GM23338 (cell line): ENCODE data around the gene UNC13D. TPM values are rescaled to one million over a fixed set of nuclear protein-coding genes. Genes with fewer than 3 reads are reported as not detected.

Experiments used
- ATAC-seq: fragments of 200-7000 bp; cut with Tn5 transposase; 3 replicates; pipeline ENCODE4 v1.9.1; 2020
- DNase-seq: peaks from one replicate; pipeline ENCODE4 v3.0.0-alpha.2; 2015; ENCODE audit warnings: low spot score
- H2AFZ ChIP-seq: fragments of 200-600 bp; sonication (generic); 2 replicates; pipeline ENCODE4 v1.8.0; 2016; ENCODE audit warnings: antibody characterized with exemption, mild to moderate bottlenecking, moderate library complexity
- H3F3A ChIP-seq: fragments of 200-600 bp; sonication (generic); replicated peaks from 2 replicates; pipeline ENCODE4 v1.8.0; 2017; ENCODE audit warnings: antibody characterized with exemption, mixed run types, low read depth
- H3K27ac ChIP-seq: fragments of 200-600 bp; sonication (generic); 2 replicates; pipeline ENCODE4 v1.6.1; 2016; ENCODE audit warnings: low read depth
- H3K27me3 ChIP-seq: fragments of 200-600 bp; sonication (generic); 2 replicates; pipeline ENCODE4 v1.8.0; 2016; ENCODE audit warnings: mild to moderate bottlenecking, mixed run types, moderate library complexity; ENCODE audit not compliant: insufficient read depth
- H3K36me3 ChIP-seq: fragments of 200-600 bp; sonication (generic); 2 replicates; pipeline ENCODE4 v1.8.0; 2016; ENCODE audit warnings: mild to moderate bottlenecking; ENCODE audit not compliant: insufficient read depth
- H3K4me1 ChIP-seq: fragments of 200-600 bp; sonication (generic); 2 replicates; pipeline ENCODE4 v1.8.0; 2016; ENCODE audit warnings: mild to moderate bottlenecking, moderate library complexity; ENCODE audit not compliant: insufficient read depth
- H3K4me2 ChIP-seq: fragments of 200-600 bp; sonication (generic); 2 replicates; pipeline ENCODE4 v1.7.1; 2017; ENCODE audit warnings: mixed run types
- H3K4me3 ChIP-seq: fragments of 200-600 bp; sonication (generic); 2 replicates; pipeline ENCODE4 v1.6.1; 2016; ENCODE audit warnings: mixed run types
- H3K79me2 ChIP-seq: fragments of 200-600 bp; sonication (generic); replicated peaks from 2 replicates; pipeline ENCODE4 v1.8.0; 2017; ENCODE audit warnings: mild to moderate bottlenecking; ENCODE audit not compliant: insufficient read depth
- H3K9me2 ChIP-seq: fragments of 200-600 bp; sonication (generic); 2 replicates; pipeline ENCODE4 v1.8.0; 2017; ENCODE audit not compliant: insufficient read depth
- H4K20me1 ChIP-seq: fragments of 200-600 bp; sonication (generic); replicated peaks from 2 replicates; pipeline ENCODE4 v1.8.0; 2017; ENCODE audit warnings: mild to moderate bottlenecking; ENCODE audit not compliant: insufficient read depth
- H3K27ac Mint-ChIP-seq: 2 replicates; pipeline ENCODE4 v1.8.0; 2020; ENCODE audit warnings: inconsistent platforms, mild to moderate bottlenecking, moderate library complexity, mixed read lengths
- H3K27me3 Mint-ChIP-seq: 3 replicates; pipeline ENCODE4 v1.8.0; 2022; ENCODE audit warnings: low read depth, mild to moderate bottlenecking, moderate library complexity, mixed read lengths, inconsistent platforms; ENCODE audit not compliant: insufficient read depth, poor library complexity
- H3K36me3 Mint-ChIP-seq: 3 replicates; pipeline ENCODE4 v1.8.0; 2021; ENCODE audit warnings: low read depth, mild to moderate bottlenecking, inconsistent platforms, moderate library complexity, mixed read lengths
- H3K4me1 Mint-ChIP-seq: 3 replicates; pipeline ENCODE4 v1.8.0; 2020; ENCODE audit warnings: mild to moderate bottlenecking, inconsistent platforms, mixed read lengths
- H3K4me3 Mint-ChIP-seq: 3 replicates; pipeline ENCODE4 v1.8.0; 2021; ENCODE audit warnings: moderate library complexity, mild to moderate bottlenecking, inconsistent platforms, mixed read lengths
- H3K9me3 Mint-ChIP-seq: 3 replicates; pipeline ENCODE4 v1.8.0; 2020; ENCODE audit warnings: moderate library complexity, mild to moderate bottlenecking, inconsistent platforms, mixed read lengths
- CREB1 ChIP-seq: fragments of 250-450 bp; sonication (Bioruptor Pico); IDR thresholded peaks from 2 replicates; pipeline ENCODE4 v1.5.0; 2020; ENCODE audit warnings: low read depth, mild to moderate bottlenecking, moderate library complexity
- CTCF ChIP-seq, 2 experiments: fragments of 200-600 bp in 1 of 2; sonication (generic) in 1 of 2; conservative IDR thresholded peaks; 2 replicates each; pipeline versions ENCODE4 v1.5.1 to v1.6.1; 2016 to 2017; ENCODE audit warnings: antibody characterized with exemption in 2 of 2, low read depth in 2 of 2, mild to moderate bottlenecking in 2 of 2, moderate library complexity in 1 of 2
- ETS1 ChIP-seq: IDR thresholded peaks from 2 replicates; pipeline ENCODE4 v1.6.1; 2016; ENCODE audit warnings: antibody characterized with exemption
- EZH2phosphoT487 ChIP-seq: fragments of 200-600 bp; sonication (generic); IDR thresholded peaks from one replicate; pipeline ENCODE4 v1.8.1; 2018; ENCODE audit warnings: antibody characterized with exemption; ENCODE audit not compliant: unreplicated experiment
- JUNB ChIP-seq: IDR thresholded peaks from one replicate; pipeline ENCODE4 v1.6.1; 2016; ENCODE audit warnings: antibody characterized with exemption; ENCODE audit not compliant: unreplicated experiment
- NANOG ChIP-seq: IDR thresholded peaks from 2 replicates; pipeline ENCODE4 v1.6.1; 2016; ENCODE audit warnings: antibody characterized with exemption, borderline replicate concordance
- POLR2AphosphoS5 ChIP-seq: IDR thresholded peaks from 2 replicates; pipeline ENCODE4 v1.6.1; 2016; ENCODE audit warnings: antibody characterized with exemption, low read depth
- REST ChIP-seq: IDR thresholded peaks from one replicate; pipeline ENCODE4 v1.6.1; 2018; ENCODE audit warnings: antibody characterized with exemption; ENCODE audit not compliant: unreplicated experiment
- ZNF114 ChIP-seq: fragments of 250-450 bp; sonication (Bioruptor Pico); IDR thresholded peaks from 2 replicates; pipeline ENCODE4 v1.5.0; 2020; ENCODE audit warnings: mild to moderate bottlenecking, moderate library complexity
- ZNF331 ChIP-seq: fragments of 250-450 bp; sonication (Bioruptor Pico); IDR thresholded peaks from 2 replicates; pipeline ENCODE4 v1.5.0; 2020; ENCODE audit warnings: low read depth, mild to moderate bottlenecking, moderate library complexity
- ZNF462 ChIP-seq: fragments of 250-450 bp; sonication (Bioruptor Pico); IDR thresholded peaks from 2 replicates; pipeline ENCODE4 v1.5.0; 2020; ENCODE audit warnings: mild to moderate bottlenecking, moderate library complexity
- polyA plus RNA-seq: library from polyadenylated mRNA; unstranded; fragments of >200 nt; fragmentation: Nextera tagmentation; extraction: Ambion mirVana; gene quantifications from 2 replicates; pipeline ENCODE4 v1.2.1, GENCODE V29; 2016
- total RNA-seq: library from RNA; depleted of rRNA; stranded (reverse); fragments of >200 nt; shearing (Covaris generic); gene quantifications from 2 replicates; pipeline ENCODE4 v1.2.3, GENCODE V29; 2014

The UNC13D gene
- total and polyA plus RNA-seq, 2 experiments from 2014 or later: 5.9 to 10.8 TPM

- Histone ChIP-seq H3K27ac (no peak overlapping the region), H3K79me2 (peaks cover 28% of the 10 kb centered on the region), H4K20me1 (peaks cover 5% of the 10 kb centered on the region), H3K4me1 (no peaks in the 10 kb centered on the region), H3K36me3 (no peaks in the 10 kb centered on the region), H3K9me2 (no peaks in the 10 kb centered on the region), H3K27me3 (no peaks in the 10 kb centered on the region), H3K4me3 (no peak overlapping the region), H3K4me2 (no peak overlapping the region), H2AFZ (no peak overlapping the region), H3F3A (no peaks in the 10 kb centered on the region; the same call in 1 of the 2 replicates)
- Mint-ChIP-seq H3K4me1 (no peaks in the 10 kb centered on the region), H3K27me3 (peaks cover 15% of the 10 kb centered on the region), H3K36me3 (peaks cover 14% of the 10 kb centered on the region; the same call in 2 of the 3 replicates), H3K27ac (no peak overlapping the region), H3K4me3 (no peak overlapping the region), H3K9me3 (no peaks in the 10 kb centered on the region; the same call in 2 of the 3 replicates)
- no peak for DNase-seq
- TF ChIP-seq ZNF462: no peak
- TF ChIP-seq REST: no peak
- TF ChIP-seq NANOG: no peak
- no peak for TF ChIP-seq ETS1
- no peak for TF ChIP-seq CTCF (conservative IDR thresholded peaks at IDR 0.05; ENCODE audit: low read depth in 2 of 2)
- no peak for TF ChIP-seq EZH2phosphoT487
- no peak for TF ChIP-seq ZNF114 (CRISPR knock-in tag)
- no peak for TF ChIP-seq CREB1 (CRISPR knock-in tag)
- TF ChIP-seq ZNF331 (CRISPR knock-in tag): no peak
- no peak for TF ChIP-seq JUNB
- TF ChIP-seq POLR2AphosphoS5: no peak
- ATAC-seq: no peak
Measured at GRCh38 chr17:75807861-75808260, 36.3 kb downstream of the UNC13D start.
